ENCODE measurements around the gene IMMP2L.
A peak's percentile ranks its signal among the peaks of the same experiment; 100 is the strongest.

Gene IMMP2L

DNA sequence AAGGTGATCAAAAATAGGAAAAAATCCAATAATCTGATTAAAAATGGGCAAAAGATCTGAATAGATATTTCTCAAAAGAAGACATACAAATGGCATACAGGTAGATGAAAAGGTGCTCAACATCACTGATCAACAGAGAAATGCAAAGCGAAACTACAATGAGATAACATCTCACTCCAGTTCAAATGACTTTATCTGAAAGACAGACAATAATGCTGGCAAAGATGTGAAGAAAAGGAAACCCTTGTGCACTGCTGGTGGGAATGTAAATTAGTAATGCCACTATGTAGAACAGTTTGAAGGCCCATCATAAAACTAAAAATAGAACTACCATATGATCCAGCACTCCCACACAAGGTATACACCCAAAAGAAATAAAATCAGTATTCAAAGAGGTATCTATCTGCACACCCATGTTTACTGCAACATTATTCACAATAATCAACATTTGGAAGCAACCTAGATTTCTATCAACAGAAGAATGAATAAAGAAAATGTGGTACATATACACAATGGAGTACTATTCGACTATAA, 386.3 kb downstream of the IMMP2L start:
- DNase-seq (ENCODE audit: low read depth) = no peak
- no peak overlapping the region for H3K4me3 ChIP-seq (ENCODE audit: low read depth, low read length)
- TF ChIP-seq, protein P1, sequence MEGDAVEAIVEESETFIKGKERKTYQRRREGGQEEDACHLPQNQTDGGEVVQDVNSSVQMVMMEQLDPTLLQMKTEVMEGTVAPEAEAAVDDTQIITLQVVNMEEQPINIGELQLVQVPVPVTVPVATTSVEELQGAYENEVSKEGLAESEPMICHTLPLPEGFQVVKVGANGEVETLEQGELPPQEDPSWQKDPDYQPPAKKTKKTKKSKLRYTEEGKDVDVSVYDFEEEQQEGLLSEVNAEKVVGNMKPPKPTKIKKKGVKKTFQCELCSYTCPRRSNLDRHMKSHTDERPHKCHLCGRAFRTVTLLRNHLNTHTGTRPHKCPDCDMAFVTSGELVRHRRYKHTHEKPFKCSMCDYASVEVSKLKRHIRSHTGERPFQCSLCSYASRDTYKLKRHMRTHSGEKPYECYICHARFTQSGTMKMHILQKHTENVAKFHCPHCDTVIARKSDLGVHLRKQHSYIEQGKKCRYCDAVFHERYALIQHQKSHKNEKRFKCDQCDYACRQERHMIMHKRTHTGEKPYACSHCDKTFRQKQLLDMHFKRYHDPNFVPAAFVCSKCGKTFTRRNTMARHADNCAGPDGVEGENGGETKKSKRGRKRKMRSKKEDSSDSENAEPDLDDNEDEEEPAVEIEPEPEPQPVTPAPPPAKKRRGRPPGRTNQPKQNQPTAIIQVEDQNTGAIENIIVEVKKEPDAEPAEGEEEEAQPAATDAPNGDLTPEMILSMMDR (IDR thresholded peaks at IDR 0.05; ENCODE audit: insufficient read depth, low read depth, low read length, missing control alignments) = no peak

DNA sequence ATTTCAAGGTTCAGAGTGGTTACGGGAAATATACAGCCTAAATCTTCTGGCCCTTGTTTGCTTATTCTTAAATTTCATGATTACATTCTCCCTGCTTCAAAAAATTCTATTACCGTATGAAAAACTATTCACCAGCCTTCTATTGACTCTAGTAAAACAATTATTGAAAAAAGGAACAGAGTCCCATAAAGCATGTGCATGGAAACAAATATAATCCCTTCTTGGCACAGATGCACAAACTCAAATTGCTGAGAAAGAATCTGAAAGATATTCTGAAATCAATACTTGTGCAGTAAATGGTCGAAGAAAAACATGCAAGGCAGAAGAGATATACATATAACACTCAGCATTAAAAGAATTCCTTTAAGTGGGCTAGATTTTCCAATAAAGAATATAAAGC, 387.8 kb downstream of the IMMP2L start:
- DNase-seq (ENCODE audit: low read depth) = no peak
- TF ChIP-seq, protein P1 (IDR thresholded peaks at IDR 0.05; ENCODE audit: insufficient read depth, low read depth, low read length, missing control alignments) = no peak
- no peak overlapping the region for H3K4me3 ChIP-seq (ENCODE audit: low read depth, low read length)

DNA sequence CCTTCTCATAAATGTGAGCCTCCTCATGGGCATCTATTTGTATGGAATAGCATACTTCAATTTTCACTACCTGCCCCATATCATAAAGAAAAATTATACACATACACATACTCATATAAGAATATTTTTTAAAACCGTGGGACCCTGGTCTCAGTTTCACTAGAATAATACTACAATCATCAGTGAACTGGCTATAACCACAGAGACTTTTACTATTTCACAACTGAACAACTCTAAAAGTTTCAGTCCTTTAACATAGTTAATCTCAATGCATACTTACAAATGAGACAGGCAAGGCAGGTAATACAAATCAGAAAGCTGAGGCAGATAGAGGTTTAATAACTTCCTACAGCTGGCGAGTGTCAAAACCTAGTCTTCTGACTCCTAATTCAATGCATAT, 388.3 kb downstream of the IMMP2L start:
- DNase-seq (ENCODE audit: low read depth) = peak; percentile 2
- H3K4me3 ChIP-seq (ENCODE audit: low read depth, low read length) = no peak overlapping the region
- TF ChIP-seq, protein P1 (IDR thresholded peaks at IDR 0.05; ENCODE audit: insufficient read depth, low read depth, low read length, missing control alignments) = no peak

DNA sequence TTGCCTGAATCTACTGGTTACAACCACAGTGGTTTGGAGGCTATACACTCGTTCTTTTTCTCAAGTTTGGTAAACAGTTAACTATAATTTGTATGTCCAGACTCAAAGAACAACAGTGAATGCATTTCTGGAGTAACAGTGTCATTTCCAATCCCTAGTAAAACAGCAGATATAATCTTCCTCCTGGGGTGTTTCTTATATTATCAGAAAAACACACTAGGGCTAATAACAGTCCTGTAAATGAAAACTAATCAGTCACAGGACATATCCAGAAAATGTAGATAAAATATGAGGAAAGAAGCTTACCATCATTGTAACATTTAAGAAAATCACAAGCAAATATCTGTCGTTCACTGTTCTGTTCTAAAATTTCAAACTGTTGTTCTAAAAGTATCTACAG, 388.8 kb downstream of the IMMP2L start:
- TF ChIP-seq, protein P1 (IDR thresholded peaks at IDR 0.05; ENCODE audit: insufficient read depth, low read depth, low read length, missing control alignments) = no peak
- no peak for DNase-seq (ENCODE audit: low read depth)
- no peak overlapping the region for H3K4me3 ChIP-seq (ENCODE audit: low read depth, low read length)

DNA sequence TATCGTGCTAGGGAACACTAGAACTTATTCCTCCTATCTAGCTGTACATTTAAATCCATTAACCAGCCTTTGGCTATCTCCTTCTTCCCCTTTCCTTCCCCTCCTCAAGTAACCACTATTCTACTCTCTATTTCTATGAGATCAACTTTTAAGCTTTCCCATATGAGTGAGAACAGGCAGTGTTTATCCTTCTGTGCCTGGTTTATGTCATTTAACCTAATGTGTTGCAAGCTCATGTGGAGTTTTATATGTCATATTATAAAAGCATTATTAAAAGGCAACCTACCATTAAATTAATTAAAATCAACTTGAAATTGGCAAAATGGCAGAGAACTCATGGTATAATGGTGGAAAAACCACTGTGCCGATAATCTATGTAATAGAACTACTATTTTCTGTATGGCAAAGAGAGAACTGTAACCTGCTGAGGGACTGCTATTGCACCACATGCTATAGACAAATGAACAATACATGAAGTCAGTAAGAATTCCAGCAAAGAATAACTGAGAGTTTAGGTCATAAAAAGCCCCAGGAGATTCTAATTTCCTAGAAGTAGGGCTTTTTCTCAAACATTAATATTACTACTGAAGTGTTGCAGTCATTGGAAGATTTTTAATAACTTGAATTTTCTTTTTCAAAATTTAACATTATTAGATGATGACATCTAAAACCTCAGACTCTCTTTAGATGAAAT, 389.6 kb downstream of the IMMP2L start:
- no peak overlapping the region for H3K4me3 ChIP-seq (ENCODE audit: low read depth, low read length)
- DNase-seq (ENCODE audit: low read depth) = no peak
- TF ChIP-seq, protein P1 (IDR thresholded peaks at IDR 0.05; ENCODE audit: insufficient read depth, low read depth, low read length, missing control alignments) = no peak

DNA sequence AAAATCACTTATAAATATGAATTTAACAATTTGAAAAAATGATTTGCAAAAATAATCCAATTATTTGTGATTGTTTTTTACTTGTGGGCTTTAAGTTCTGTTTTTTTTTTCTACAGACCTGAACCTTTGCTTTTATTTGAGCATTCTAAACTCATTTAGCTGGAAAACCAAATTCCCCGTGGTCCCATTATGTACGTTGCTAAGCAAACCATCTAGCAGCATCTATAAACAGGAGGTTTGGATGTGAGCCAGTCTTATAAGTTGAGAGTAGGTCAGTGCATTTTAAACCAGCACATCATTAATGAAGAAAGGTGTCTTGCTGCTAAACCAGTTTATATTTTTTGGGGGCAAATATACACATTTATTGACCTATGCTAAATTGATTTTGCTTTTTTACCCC, 394.1 kb downstream of the IMMP2L start:
- H3K4me3 ChIP-seq (ENCODE audit: low read depth, low read length) = no peak overlapping the region
- TF ChIP-seq, protein P1 (IDR thresholded peaks at IDR 0.05; ENCODE audit: insufficient read depth, low read depth, low read length, missing control alignments) = no peak
- DNase-seq (ENCODE audit: low read depth) = no peak

DNA sequence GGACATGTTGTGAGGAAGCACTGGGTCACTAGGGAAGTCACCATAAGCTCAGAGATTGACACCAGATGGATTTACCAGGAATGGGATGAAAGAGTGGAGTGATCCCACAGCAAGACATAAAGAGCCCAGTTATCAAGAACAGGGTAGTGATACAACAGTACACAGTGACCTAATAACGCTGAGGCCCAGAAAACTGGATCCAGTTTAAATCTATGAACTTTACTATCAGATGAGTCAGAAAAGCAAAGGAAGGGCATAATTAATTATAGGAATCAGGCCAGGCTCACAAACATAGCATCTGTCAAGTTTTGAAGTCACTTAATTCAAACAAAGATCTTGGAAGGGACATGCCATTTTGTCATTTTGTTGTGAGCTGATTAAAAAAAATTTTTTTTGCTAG, 397.9 kb downstream of the IMMP2L start:
- no peak for DNase-seq (ENCODE audit: low read depth)

More for the DNA sequence above, 397.9 kb downstream of the IMMP2L start:
- no peak overlapping the region for H3K4me3 ChIP-seq (ENCODE audit: low read depth, low read length)
- TF ChIP-seq, protein P1 (IDR thresholded peaks at IDR 0.05; ENCODE audit: insufficient read depth, low read depth, low read length, missing control alignments) = no peak
